Ovary (tissue), 9 donors: ENCODE measurements around the gene CDC42BPA. TPM values are rescaled to one million over a fixed set of nuclear protein-coding genes. Genes with fewer than 3 reads are reported as not detected.

ENCODE experiments used
- DNase-seq, 5 donors: peaks; one replicate each; pipeline ENCODE4 v3.0.0-alpha.2; 2019 to 2020
- H3K27ac ChIP-seq, 2 donors: fragments of 200-600 bp; one replicate each; pipeline versions ENCODE4 v1.5.1 to v1.8.0; 2019 to 2022
- H3K27me3 ChIP-seq: fragments of 200-600 bp; one replicate; pipeline ENCODE4 v1.8.0; 2022
- H3K36me3 ChIP-seq: fragments of 200-600 bp; sonication (generic); one replicate; pipeline ENCODE4 v1.5.1; 2019
- H3K4me1 ChIP-seq: one replicate; pipeline ENCODE4 v1.8.1; 2013; ENCODE audit warnings: mild to moderate bottlenecking, moderate library complexity; ENCODE audit not compliant: insufficient read depth
- H3K4me3 ChIP-seq: fragments of 200-600 bp; sonication (generic); one replicate; pipeline ENCODE4 v1.5.1; 2017
- H3K9me3 ChIP-seq, 2 donors: fragments of 200-600 bp in 1 of 2; sonication (generic) in 1 of 2; one replicate each; pipeline versions ENCODE4 v1.5.1 to v1.8.1; 2013 to 2019; ENCODE audit warnings: mild to moderate bottlenecking in 1 of 2, moderate library complexity in 1 of 2
- CTCF ChIP-seq, 3 donors: fragments of 450-650 bp in 2 of 3; fragments of 200-600 bp in 1 of 3; IDR thresholded peaks; one replicate each; pipeline versions ENCODE4 v1.5.1 to v1.8.0; 2016 to 2022; ENCODE audit warnings: antibody characterized with exemption in 3 of 3, mild to moderate bottlenecking in 1 of 3
- EP300 ChIP-seq: sonication (generic); formaldehyde crosslinking; IDR thresholded peaks from one replicate; pipeline ENCODE4 v1.6.1; 2017; ENCODE audit warnings: antibody characterized with exemption
- POLR2A ChIP-seq: fragments of 450-650 bp; IDR thresholded peaks from one replicate; pipeline ENCODE4 v1.6.1; 2017; ENCODE audit warnings: antibody characterized with exemption, mild to moderate bottlenecking, moderate library complexity
- WGBS, 3 donors: extraction: QIAGEN DNeasy Blood & Tissue Kit in 1 of 3; methylation state at CpG; one replicate each; pipeline versions ENCODE4 v1.1.5 to v1.1.7; 2013 to 2017; 5-methylcytosine and 5-hydroxymethylcytosine counted together
- intact Hi-C, 4 donors: fragments of 100-400 bp; cut with DNase I; formaldehyde crosslinking; loops; one replicate each; pipeline versions ENCODE4 v1.11.0 to v1.15.1; 2022 to 2023
- polyA plus RNA-seq, 2 donors: library from polyadenylated mRNA; stranded (reverse); fragments of 200-250 nt in 1 of 2; fragments of 350-450 nt in 1 of 2; fragmentation: Illumina TruSeq in 1 of 2; extraction: RNeasy Lipid Tissue Mini Kit (QIAGEN cat#74804) in 1 of 2; gene quantifications; one replicate each; pipeline ENCODE4 v1.2.3, GENCODE V29; 2013 to 2014
- total RNA-seq, 7 donors: library from RNA; depleted of rRNA in 2 of 7; stranded (reverse); fragments of >200 nt in 2 of 7; fragmentation: NEBNext Ultra II Directional in 3 of 7; extraction: Animal tissue kit (Norgen Biotek cat#: 25700) in 3 of 7; gene quantifications; one replicate each; pipeline versions ENCODE4 v1.1.0 to v1.2.4, GENCODE V29; 2016 to 2023
- donor health status: DM: no; HTN: no; CAD: no; lungs with moderate emphysema.
- donor health status: DM: no; HTN: no; CAD: no.
- donor health status: Bipolar disorder and iron deficiency.
- donor health status: DM: yes; HTN: yes; CAD: no.
- donor health status: DM: no; HTN: no; CAD: no.
- donor health status: DM: yes; HTN: yes; CAD: no.

The CDC42BPA gene
- total and polyA plus RNA-seq, 9 donors, result 11.1 to 56.2 (median 40.2) TPM

- no peak for TF ChIP-seq POLR2A
- TF ChIP-seq CTCF (IDR thresholded peaks at IDR 0.05), result no peak
- TF ChIP-seq EP300, result no peak
- intact Hi-C loops, result no loop called here
- DNase-seq, result no peak
- H3K9me3 ChIP-seq, result no peaks in the 10 kb centered on the region
- 56 to 67% (median 61%) methylated on average over 6 of the region's 6 CpGs for WGBS, 3 donors
- peaks cover 25% of the 10 kb centered on the region for H3K4me1 ChIP-seq
- no peak overlapping the region for H3K4me3 ChIP-seq
- H3K36me3 ChIP-seq, result no peaks in the 10 kb centered on the region
- no peaks in the 10 kb centered on the region for H3K27me3 ChIP-seq
- no peak overlapping the region for H3K27ac ChIP-seq
Measured at GRCh38 chr1:226950871-226951270, 367.4 kb downstream of the CDC42BPA start.

GRCh38 chr1:226950316-226950715 lies 368.0 kb downstream of the CDC42BPA start:
- intact Hi-C loops, result no loop called here
- DNase-seq, result no peak
- H3K27me3 ChIP-seq, result no peaks in the 10 kb centered on the region
- H3K27ac ChIP-seq, result no peak overlapping the region
- H3K4me3 ChIP-seq, result no peak overlapping the region
- no peaks in the 10 kb centered on the region for H3K36me3 ChIP-seq
- TF ChIP-seq CTCF (IDR thresholded peaks at IDR 0.05) (no peak), EP300 (no peak), POLR2A (no peak)
- H3K9me3 ChIP-seq, result no peaks in the 10 kb centered on the region
- 88 to 100% (median 93%) methylated on average over 1 of the region's 1 CpG for whole genome bisulfite sequencing, 3 donors
- peaks cover 28% of the 10 kb centered on the region for H3K4me1 ChIP-seq

GRCh38 chr1:226949401-226949800 lies 368.9 kb downstream of the CDC42BPA start:
- no peak for TF ChIP-seq POLR2A
- no peak for TF ChIP-seq EP300
- TF ChIP-seq CTCF (IDR thresholded peaks at IDR 0.05), result no peak
- DNase-seq, result no peak
- Histone ChIP-seq H3K27ac (no peak overlapping the region), H3K27me3 (no peaks in the 10 kb centered on the region), H3K4me1 (peaks cover 35% of the 10 kb centered on the region), H3K9me3 (no peaks in the 10 kb centered on the region), H3K4me3 (no peak overlapping the region), H3K36me3 (no peaks in the 10 kb centered on the region)
- intact Hi-C loops, result no loop called here
- WGBS, 3 donors, result 93 to 98% (median 94%) methylated on average over 3 of the region's 3 CpGs

- intact Hi-C loops, result no loop called here
- DNase-seq, result no peak
- H3K4me3 ChIP-seq, result no peak overlapping the region
- no peaks in the 10 kb centered on the region for H3K27me3 ChIP-seq
- no peak overlapping the region for H3K27ac ChIP-seq
- H3K36me3 ChIP-seq, result no peaks in the 10 kb centered on the region
- no peaks in the 10 kb centered on the region for H3K9me3 ChIP-seq
- no peak for TF ChIP-seq CTCF (IDR thresholded peaks at IDR 0.05)
- no peak for TF ChIP-seq EP300
- TF ChIP-seq POLR2A, result no peak
- 92 to 97% (median 95%) methylated on average over 15 of the region's 15 CpGs for WGBS, 3 donors
- peaks cover 37% of the 10 kb centered on the region for H3K4me1 ChIP-seq
Measured at GRCh38 chr1:226948996-226949395, 369.3 kb downstream of the CDC42BPA start.
